GM12872 (cell line): ENCODE data around the gene GYG2.

Experiments
- TF ChIP-seq, protein P1 (sequence below): IDR thresholded peaks from 3 replicates; pipeline ENCODE4 v1.5.1; 2011; ENCODE audit warnings: low read depth, mild to moderate bottlenecking, low read length, moderate library complexity; ENCODE audit not compliant: insufficient read depth

Gene GYG2

DNA sequence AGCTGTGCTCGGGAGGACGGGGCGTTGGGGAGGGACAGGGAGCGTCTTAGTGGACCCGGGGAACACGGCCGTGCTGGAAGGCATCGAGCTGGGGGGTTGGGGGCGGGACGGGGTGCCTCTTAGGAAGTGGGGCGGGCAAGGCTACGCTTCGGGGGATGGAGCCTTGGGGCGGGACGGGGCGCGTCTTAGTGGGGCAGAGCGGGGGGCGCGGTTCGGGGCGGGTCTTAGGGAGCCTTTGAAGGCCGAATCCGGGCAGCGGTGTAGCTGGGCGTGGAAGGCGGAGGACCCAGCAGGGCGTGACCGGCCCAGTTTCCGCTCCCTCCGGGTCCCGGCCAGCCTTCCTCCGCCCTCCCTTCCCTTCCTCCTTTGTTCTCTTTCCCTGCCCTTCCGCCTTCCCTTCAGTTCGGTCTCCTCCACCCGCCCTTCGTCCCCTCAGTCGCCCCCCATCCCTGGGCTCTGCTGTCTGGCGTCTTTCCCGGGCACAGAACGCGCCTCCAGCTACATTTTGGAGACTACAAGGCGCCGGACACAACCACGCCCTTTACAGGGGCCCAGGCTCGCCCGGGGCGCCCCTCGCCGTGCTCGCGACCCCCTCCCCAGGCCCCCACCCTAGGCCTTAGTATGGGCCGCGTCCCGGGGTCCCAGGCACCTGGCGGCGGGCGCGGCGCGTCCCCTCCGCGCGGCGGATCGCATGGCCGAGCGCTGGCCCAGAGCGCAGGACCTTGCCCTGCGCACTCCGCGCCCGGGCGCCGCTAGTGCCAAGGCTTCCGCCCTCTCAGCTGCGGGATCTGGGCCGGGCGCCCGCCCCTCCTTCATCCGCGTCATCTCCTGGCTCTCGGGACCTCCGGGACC is 100.1 kb downstream of the GYG2 start, which contains the start of gene ARSD:
TSS of gene ARSD (minus strand) at position 757 of the 852 bp plus-strand sequence. CDS start at position 693, 64 bp downstream.
- TF ChIP-seq, protein P1, sequence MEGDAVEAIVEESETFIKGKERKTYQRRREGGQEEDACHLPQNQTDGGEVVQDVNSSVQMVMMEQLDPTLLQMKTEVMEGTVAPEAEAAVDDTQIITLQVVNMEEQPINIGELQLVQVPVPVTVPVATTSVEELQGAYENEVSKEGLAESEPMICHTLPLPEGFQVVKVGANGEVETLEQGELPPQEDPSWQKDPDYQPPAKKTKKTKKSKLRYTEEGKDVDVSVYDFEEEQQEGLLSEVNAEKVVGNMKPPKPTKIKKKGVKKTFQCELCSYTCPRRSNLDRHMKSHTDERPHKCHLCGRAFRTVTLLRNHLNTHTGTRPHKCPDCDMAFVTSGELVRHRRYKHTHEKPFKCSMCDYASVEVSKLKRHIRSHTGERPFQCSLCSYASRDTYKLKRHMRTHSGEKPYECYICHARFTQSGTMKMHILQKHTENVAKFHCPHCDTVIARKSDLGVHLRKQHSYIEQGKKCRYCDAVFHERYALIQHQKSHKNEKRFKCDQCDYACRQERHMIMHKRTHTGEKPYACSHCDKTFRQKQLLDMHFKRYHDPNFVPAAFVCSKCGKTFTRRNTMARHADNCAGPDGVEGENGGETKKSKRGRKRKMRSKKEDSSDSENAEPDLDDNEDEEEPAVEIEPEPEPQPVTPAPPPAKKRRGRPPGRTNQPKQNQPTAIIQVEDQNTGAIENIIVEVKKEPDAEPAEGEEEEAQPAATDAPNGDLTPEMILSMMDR = no peak

DNA sequence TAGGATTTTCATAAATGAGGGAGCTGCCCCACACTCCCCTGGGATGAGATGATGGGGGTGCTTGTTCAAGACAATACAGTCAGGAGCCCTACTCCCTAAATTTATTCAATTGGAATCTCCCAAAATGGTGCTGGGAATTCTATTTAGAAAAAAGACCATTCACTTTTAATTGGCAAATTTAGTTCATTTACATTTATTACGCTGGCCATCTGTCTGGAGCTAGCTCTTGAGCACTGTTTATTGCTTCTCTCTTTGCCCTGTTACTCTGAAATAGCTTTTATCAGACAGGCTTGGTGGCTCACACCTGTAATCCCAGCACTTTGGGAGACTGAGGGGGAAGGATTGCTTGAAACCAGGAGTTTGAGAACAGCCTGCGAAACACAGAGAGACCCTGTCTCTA is 102.4 kb downstream of the GYG2 start:
- TF ChIP-seq, protein P1 = no peak

DNA sequence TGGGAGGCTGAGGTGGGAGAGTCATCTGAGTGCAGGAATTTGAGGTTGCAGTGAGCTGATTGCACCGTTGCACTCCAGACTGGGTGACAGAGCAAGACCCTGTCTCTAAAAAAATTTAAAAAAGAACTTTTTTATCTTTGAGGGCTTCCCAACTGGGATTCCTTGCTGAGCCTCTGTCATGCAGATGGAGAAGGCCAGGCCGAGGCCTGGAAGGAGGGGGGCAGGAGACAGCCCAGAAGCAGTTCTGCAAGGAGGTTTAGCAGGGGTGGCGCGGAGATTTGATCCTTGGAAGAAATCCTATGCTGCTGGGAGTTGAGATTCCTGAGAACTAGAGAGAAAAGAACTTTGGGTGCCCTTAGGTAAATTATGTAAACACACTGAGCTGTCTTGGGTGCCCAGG is 102.9 kb downstream of the GYG2 start:
- TF ChIP-seq, protein P1 = no peak
